ENCODE data around the gene MST1.

The MST1 gene

GRCh38 chr3:49654955-49655556 is 34.2 kb downstream of the MST1 start:
- no peak for DNase-seq

GRCh38 chr3:49654176-49654825 is 35.0 kb downstream of the MST1 start:
- no peak for DNase-seq

GRCh38 chr3:49653621-49654020 is 35.7 kb downstream of the MST1 start:
- DNase-seq, result no peak

- DNase-seq, result no peak
Measured at GRCh38 chr3:49652903-49653415, 36.3 kb downstream of the MST1 start.

GRCh38 chr3:49652218-49652902 is 36.9 kb downstream of the MST1 start:
- no peak for DNase-seq

- no peak for DNase-seq
Measured at GRCh38 chr3:49650637-49651036, 38.6 kb downstream of the MST1 start.

- DNase-seq, result no peak
Measured at GRCh38 chr3:49650177-49650576, 39.1 kb downstream of the MST1 start.

- DNase-seq, result no peak
Measured at GRCh38 chr3:49649576-49649975, 39.7 kb downstream of the MST1 start.

- no peak for DNase-seq
Measured at GRCh38 chr3:49648354-49649019, 40.8 kb downstream of the MST1 start.

GRCh38 chr3:49647741-49648140 is 41.5 kb downstream of the MST1 start:
- no peak for DNase-seq

GRCh38 chr3:49646236-49646635 is 43.0 kb downstream of the MST1 start:
- no peak for DNase-seq

- no peak for DNase-seq
Measured at GRCh38 chr3:49644684-49645083, 44.6 kb downstream of the MST1 start.

GRCh38 chr3:49642708-49643145 is 46.5 kb downstream of the MST1 start:
- no peak for DNase-seq

GRCh38 chr3:49641921-49642707 is 47.2 kb downstream of the MST1 start:
- DNase-seq, result no peak

GRCh38 chr3:49641292-49641691 is 48.0 kb downstream of the MST1 start:
- no peak for DNase-seq

GRCh38 chr3:49639551-49639950 is 49.7 kb downstream of the MST1 start:
- no peak for DNase-seq

GRCh38 chr3:49638445-49638844 is 50.8 kb downstream of the MST1 start:
- DNase-seq, result peak; percentile 57

- no peak for DNase-seq
Measured at GRCh38 chr3:49636883-49637609, 52.2 kb downstream of the MST1 start.

- DNase-seq, result no peak
Measured at GRCh38 chr3:49634736-49635135, 54.5 kb downstream of the MST1 start.
